ENCODE data around the gene SLC44A3. TPM values are rescaled to one million over a fixed set of nuclear protein-coding genes. Genes with fewer than 3 reads are reported as not detected.

Gene SLC44A3
- total and polyA plus RNA-seq, 7 experiments from 2014 or later = 0.24 to 1.0 TPM; not detected in 5

DNA sequence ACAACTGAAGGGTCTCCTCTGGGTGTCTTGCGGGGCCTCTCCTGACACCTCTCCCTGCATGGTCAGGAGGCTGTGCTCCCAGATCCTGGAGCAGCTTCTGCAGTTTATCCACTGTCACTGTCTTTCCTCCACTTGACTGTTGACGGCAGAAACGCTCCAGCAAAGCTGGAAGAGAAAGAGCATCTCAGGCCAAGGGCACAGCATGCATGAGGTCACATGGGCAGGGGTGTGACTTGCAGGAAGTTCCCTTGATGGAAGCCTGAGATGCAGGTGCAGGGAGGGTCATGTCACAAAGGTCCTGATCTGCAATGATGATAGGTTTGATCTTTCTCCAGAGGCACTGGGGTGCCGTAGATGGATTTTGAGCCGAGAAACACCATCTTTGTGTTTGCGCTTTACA is 23.3 kb downstream of the SLC44A3 start:
- ChIA-PET CTCF (no interaction called here), POLR2A (no interaction called here)
- Mint-ChIP-seq H3K4me1 (peaks cover 0 to 3% (median 0%) of the 10 kb centered on the region in 7 donors), H3K4me3 (no peak overlapping the region), H3K36me3 (no peaks in the 10 kb centered on the region), H3K27ac (no peak overlapping the region), H3K27me3 (peaks cover 0 to 30% (median 17%) of the 10 kb centered on the region in 5 donors), H3K9me3 (no peaks in the 10 kb centered on the region)
- intact Hi-C loops (cut with micrococcal nuclease) = no loop called here
- H3K9me3 ChIP-seq (ENCODE audit: control insufficient read depth in 2 of 3, low read length in 3 of 3) = no peaks in the 10 kb centered on the region
- no peaks in the 10 kb centered on the region for H3K4me1 ChIP-seq (ENCODE audit: control insufficient read depth in 2 of 2, insufficient read depth in 2 of 2, low read length in 2 of 2)
- no peak overlapping the region for H3K27ac ChIP-seq (ENCODE audit: low read depth, low read length)
- no peaks in the 10 kb centered on the region for H3K36me3 ChIP-seq (ENCODE audit: control insufficient read depth in 2 of 3, insufficient read depth in 3 of 3, low read length in 3 of 3)
- no peak overlapping the region for H3K4me3 ChIP-seq (ENCODE audit: low read length)
- H3K27me3 ChIP-seq (ENCODE audit: control insufficient read depth in 2 of 2, insufficient read depth in 2 of 2, low read length in 2 of 2) = no peaks in the 10 kb centered on the region
- no peak for DNase-seq
- no peak for ATAC-seq

DNA sequence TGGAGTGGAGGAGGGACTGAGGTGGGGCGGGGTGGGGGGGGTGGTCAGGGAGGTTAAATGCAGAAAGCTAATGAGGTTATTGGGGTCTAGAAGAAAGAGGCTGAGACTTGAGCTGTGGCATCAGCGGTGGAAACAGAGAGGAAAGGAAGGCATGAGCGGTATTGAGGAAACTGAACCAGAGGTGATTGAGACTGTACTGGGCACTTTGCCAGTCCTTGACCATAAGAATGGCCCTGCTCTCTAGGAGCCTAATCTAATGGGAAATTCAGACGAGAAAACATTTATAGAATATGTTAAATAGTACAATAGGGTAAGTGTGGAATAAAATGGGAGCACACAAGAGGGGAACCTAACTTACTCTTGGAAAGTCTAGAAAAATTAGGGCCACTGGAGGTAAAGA is 23.7 kb downstream of the SLC44A3 start:
- H3K36me3 ChIP-seq (ENCODE audit: control insufficient read depth in 2 of 3, insufficient read depth in 3 of 3, low read length in 3 of 3) = no peaks in the 10 kb centered on the region
- Mint-ChIP-seq H3K9me3 (no peaks in the 10 kb centered on the region), H3K4me1 (peaks cover 0 to 3% (median 0%) of the 10 kb centered on the region in 7 donors), H3K27me3 (peaks cover 0 to 33% (median 17%) of the 10 kb centered on the region in 5 donors), H3K36me3 (no peaks in the 10 kb centered on the region), H3K4me3 (no peak overlapping the region), H3K27ac (no peak overlapping the region)
- intact Hi-C loops (cut with micrococcal nuclease) = no loop called here
- POLR2A ChIA-PET = no interaction called here
- no peak for ATAC-seq
- H3K27ac ChIP-seq (ENCODE audit: low read depth, low read length) = no peak overlapping the region
- no peaks in the 10 kb centered on the region for H3K4me1 ChIP-seq (ENCODE audit: control insufficient read depth in 2 of 2, insufficient read depth in 2 of 2, low read length in 2 of 2)
- CTCF ChIA-PET = interaction anchor here (2.1 kb wide), 1 partner anchor 10 kb away, joined by 8 read pairs; no protein-coding TSS in a partner anchor
- DNase-seq = no peak
- no peaks in the 10 kb centered on the region for H3K27me3 ChIP-seq (ENCODE audit: control insufficient read depth in 2 of 2, insufficient read depth in 2 of 2, low read length in 2 of 2)
- no peaks in the 10 kb centered on the region for H3K9me3 ChIP-seq (ENCODE audit: control insufficient read depth in 2 of 3, low read length in 3 of 3)
- no peak overlapping the region for H3K4me3 ChIP-seq (ENCODE audit: low read length)

DNA sequence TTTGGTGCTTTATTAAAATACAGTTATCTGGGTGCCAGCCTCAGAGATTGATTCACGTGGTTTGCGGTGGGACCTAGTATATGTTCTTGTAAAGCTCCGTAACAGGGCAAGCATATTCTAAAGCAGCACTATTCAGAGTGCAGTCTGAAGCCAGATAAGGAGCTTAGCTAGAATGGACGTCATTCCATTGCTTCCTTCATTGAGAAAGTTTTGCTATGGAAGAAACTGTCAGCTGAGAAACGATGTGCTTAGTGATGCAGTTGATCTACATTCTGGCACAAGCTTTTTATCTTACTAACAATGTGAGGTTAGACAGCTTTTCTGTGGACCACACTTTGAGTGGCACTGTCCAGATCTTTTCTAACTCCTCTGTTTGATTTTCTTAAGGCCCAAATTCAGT is 26.2 kb downstream of the SLC44A3 start:
- Histone ChIP-seq H3K4me3 (ENCODE audit: low read length) (no peak overlapping the region), H3K9me3 (ENCODE audit: control insufficient read depth in 2 of 3, low read length in 3 of 3) (no peaks in the 10 kb centered on the region), H3K27ac (ENCODE audit: low read depth, low read length) (no peak overlapping the region), H3K27me3 (ENCODE audit: control insufficient read depth in 2 of 2, insufficient read depth in 2 of 2, low read length in 2 of 2) (no peaks in the 10 kb centered on the region), H3K36me3 (ENCODE audit: control insufficient read depth in 2 of 3, insufficient read depth in 3 of 3, low read length in 3 of 3) (no peaks in the 10 kb centered on the region), H3K4me1 (ENCODE audit: control insufficient read depth in 2 of 2, insufficient read depth in 2 of 2, low read length in 2 of 2) (no peaks in the 10 kb centered on the region)
- ChIA-PET CTCF (interaction anchor here (0.6 kb wide), 1 partner anchor 39 kb away, joined by 3 read pairs; no protein-coding TSS in a partner anchor), POLR2A (no interaction called here)
- no peak overlapping the region for H3K4me3 Mint-ChIP-seq
- DNase-seq (no peak), ATAC-seq (no peak)
- intact Hi-C loops (cut with micrococcal nuclease) = no loop called here
- no peaks in the 10 kb centered on the region for H3K36me3 Mint-ChIP-seq
- H3K9me3 Mint-ChIP-seq = no peaks in the 10 kb centered on the region
- H3K27ac Mint-ChIP-seq = no peak overlapping the region
- peaks cover 0 to 3% (median 0%) of the 10 kb centered on the region in 7 donors for H3K4me1 Mint-ChIP-seq
- H3K27me3 Mint-ChIP-seq = peaks cover 0 to 30% (median 13%) of the 10 kb centered on the region in 5 donors

GRCh38 chr1:94851571-94851970 is 31.4 kb downstream of the SLC44A3 start:
- Mint-ChIP-seq H3K4me3 (no peak overlapping the region), H3K27ac (no peak overlapping the region), H3K36me3 (no peaks in the 10 kb centered on the region), H3K4me1 (no peaks in the 10 kb centered on the region), H3K9me3 (no peaks in the 10 kb centered on the region), H3K27me3 (peaks cover 0 to 6% (median 4%) of the 10 kb centered on the region in 5 donors)
- Histone ChIP-seq H3K4me1 (ENCODE audit: control insufficient read depth in 2 of 2, insufficient read depth in 2 of 2, low read length in 2 of 2) (peaks cover 0 to 3% of the 10 kb centered on the region in 2 donors), H3K36me3 (ENCODE audit: control insufficient read depth in 2 of 3, insufficient read depth in 3 of 3, low read length in 3 of 3) (no peaks in the 10 kb centered on the region), H3K9me3 (ENCODE audit: control insufficient read depth in 2 of 3, low read length in 3 of 3) (no peaks in the 10 kb centered on the region), H3K27me3 (ENCODE audit: control insufficient read depth in 2 of 2, insufficient read depth in 2 of 2, low read length in 2 of 2) (no peaks in the 10 kb centered on the region), H3K4me3 (ENCODE audit: low read length) (no peak overlapping the region), H3K27ac (ENCODE audit: low read depth, low read length) (no peak overlapping the region)
- CTCF ChIA-PET = interaction anchor here (7.3 kb wide), 1 partner anchor 193 kb away, joined by 112 read pairs; no protein-coding TSS in a partner anchor
- POLR2A ChIA-PET = no interaction called here
- ATAC-seq (no peak), DNase-seq (no peak)
- intact Hi-C loops (cut with micrococcal nuclease) = loop anchor here in 1 of 2 donors (10.0 kb wide), 1 partner anchor 73 kb away; the partner anchor contains the start of gene CNN3

- Mint-ChIP-seq H3K4me1 (no peaks in the 10 kb centered on the region), H3K36me3 (no peaks in the 10 kb centered on the region), H3K4me3 (no peak overlapping the region), H3K27me3 (peaks cover 0 to 6% (median 4%) of the 10 kb centered on the region in 5 donors), H3K27ac (no peak overlapping the region), H3K9me3 (no peaks in the 10 kb centered on the region)
- Histone ChIP-seq H3K9me3 (ENCODE audit: control insufficient read depth in 2 of 3, low read length in 3 of 3) (no peaks in the 10 kb centered on the region), H3K27me3 (ENCODE audit: control insufficient read depth in 2 of 2, insufficient read depth in 2 of 2, low read length in 2 of 2) (no peaks in the 10 kb centered on the region), H3K4me3 (ENCODE audit: low read length) (no peak overlapping the region), H3K36me3 (ENCODE audit: control insufficient read depth in 2 of 3, insufficient read depth in 3 of 3, low read length in 3 of 3) (no peaks in the 10 kb centered on the region), H3K4me1 (ENCODE audit: control insufficient read depth in 2 of 2, insufficient read depth in 2 of 2, low read length in 2 of 2) (peaks cover 0 to 3% of the 10 kb centered on the region in 2 donors), H3K27ac (ENCODE audit: low read depth, low read length) (no peak overlapping the region)
- ChIA-PET CTCF (interaction anchor here (0.7 to 7.3 kb wide), 3 partner anchors 188 to 267 kb away, joined by 3 to 112 read pairs (median 64); no protein-coding TSS in a partner anchor), POLR2A (no interaction called here)
- DNase-seq (no peak), ATAC-seq (no peak)
- intact Hi-C loops (cut with micrococcal nuclease) = loop anchor here in 1 of 2 donors (10.0 kb wide), 1 partner anchor 72 kb away; the partner anchor contains the start of gene CNN3
These were observed 32.6 kb downstream of the SLC44A3 start for GRCh38 chr1:94852788-94853187.

- H3K27ac Mint-ChIP-seq = no peak overlapping the region
- H3K4me3 ChIP-seq (ENCODE audit: low read length) = peak overlapping the region; percentile 47
- peaks cover 0 to 3% of the 10 kb centered on the region in 2 donors for H3K4me1 ChIP-seq (ENCODE audit: control insufficient read depth in 2 of 2, insufficient read depth in 2 of 2, low read length in 2 of 2)
- peak overlapping the region; percentile 43 for H3K27ac ChIP-seq (ENCODE audit: low read depth, low read length)
- H3K9me3 ChIP-seq (ENCODE audit: control insufficient read depth in 2 of 3, low read length in 3 of 3) = no peaks in the 10 kb centered on the region
- H3K27me3 ChIP-seq (ENCODE audit: control insufficient read depth in 2 of 2, insufficient read depth in 2 of 2, low read length in 2 of 2) = no peaks in the 10 kb centered on the region
- POLR2A ChIA-PET = interaction anchor here (0.6 to 1.1 kb wide), 3 partner anchors 109 to 189 kb away, joined by 3 to 7 read pairs (median 3); no protein-coding TSS in a partner anchor
- no peaks in the 10 kb centered on the region for H3K4me1 Mint-ChIP-seq
- H3K36me3 Mint-ChIP-seq = no peaks in the 10 kb centered on the region
- peak; percentile 52 to 83 (median 74) for DNase-seq
- no peaks in the 10 kb centered on the region for H3K36me3 ChIP-seq (ENCODE audit: control insufficient read depth in 2 of 3, insufficient read depth in 3 of 3, low read length in 3 of 3)
- peaks cover 0 to 14% (median 5%) of the 10 kb centered on the region in 5 donors for H3K27me3 Mint-ChIP-seq
- CTCF ChIA-PET = interaction anchor here (0.6 to 7.3 kb wide), 35 partner anchors 8 to 298 kb away, joined by 3 to 112 read pairs (median 4); no protein-coding TSS in a partner anchor
- ATAC-seq = peak; percentile 99
- H3K9me3 Mint-ChIP-seq = peaks cover 0 to 2% (median 0%) of the 10 kb centered on the region in 11 donors
- intact Hi-C loops (cut with micrococcal nuclease) = loop anchor here (1.0 to 10.0 kb wide), 8 partner anchors 70 to 380 kb away; partner anchors contain the start of genes CNN3 (in 2 of the 2), RWDD3 (in 2 of the 2), ALG14 (in 1 of the 2) and TLCD4 (in 1 of the 2)
- H3K4me3 Mint-ChIP-seq = no peak overlapping the region
These were observed 34.5 kb downstream of the SLC44A3 start for GRCh38 chr1:94854458-94855306.

Data from naive thymus-derived CD4-positive, alpha-beta T cell (primary cell).